ENCODE results near the gene ZIC2.
"Not testable (repeated sequence)": the region's sequence is repeated elsewhere in the genome, so short reads cannot be mapped to it uniquely, and the experiment has no call there.

ZIC2 gene

DNA sequence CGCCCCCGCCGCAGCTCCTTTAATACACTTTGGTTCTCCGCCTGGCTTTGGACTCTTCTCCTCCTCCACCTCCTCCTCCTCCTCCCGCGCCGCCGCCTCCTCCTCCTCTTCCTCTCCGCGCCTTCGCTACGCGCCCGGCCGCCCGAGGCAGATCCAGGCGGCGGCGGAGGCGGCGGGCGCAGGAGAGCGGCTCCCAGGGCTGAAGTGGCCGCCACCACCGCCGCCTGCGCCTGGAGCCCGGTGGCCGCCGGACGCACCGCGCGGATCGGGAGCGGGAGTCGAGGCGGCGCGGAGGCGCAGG, at the start of gene ZIC2:
ZIC2 (plus strand) TSS at position 50 of the 301 bp plus-strand sequence. CDS start 281 bp downstream, outside the sequence.
- DNase-seq (ENCODE audit: low read depth in 1 of 2, low spot score in 1 of 2), result no peak

DNA sequence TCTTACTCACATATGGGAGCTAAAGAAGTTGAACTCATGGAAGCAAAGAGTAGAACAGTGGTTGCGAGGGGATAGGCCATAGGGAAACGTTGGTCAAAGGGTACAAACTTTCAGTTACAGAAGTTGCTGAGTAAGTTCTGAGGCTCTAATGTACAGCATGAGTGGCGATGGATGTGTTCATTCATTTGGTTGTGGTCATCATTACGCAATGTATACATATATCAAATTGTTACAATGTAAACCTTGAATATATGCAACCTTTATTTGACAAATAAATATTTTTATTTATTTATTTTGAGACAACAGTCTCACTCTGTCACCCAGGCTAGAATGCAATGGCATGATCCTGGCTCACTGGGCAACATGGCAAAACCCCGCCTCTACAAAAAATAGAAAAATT, 48.7 kb upstream of the ZIC2 start:
- no peak for DNase-seq (ENCODE audit: low read depth in 1 of 2, low spot score in 1 of 2)

DNA sequence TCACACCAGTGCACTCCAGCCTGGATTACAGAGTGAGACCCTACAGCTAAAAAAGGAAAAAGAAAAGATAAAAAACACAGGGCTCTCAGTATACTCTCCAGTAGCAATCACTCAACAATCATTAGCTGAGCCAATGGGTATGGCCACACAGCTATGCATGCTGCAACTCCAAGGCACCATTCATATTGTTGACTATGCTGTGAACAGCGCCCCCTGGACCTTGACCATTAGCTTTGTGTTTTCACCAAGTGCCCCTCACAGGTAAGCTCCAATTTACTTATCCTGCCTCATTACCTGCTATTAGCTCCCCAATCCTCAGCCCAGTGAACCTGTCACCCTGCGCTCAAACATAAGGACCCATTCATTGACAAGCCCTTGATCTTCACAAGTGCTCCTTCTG, 45.8 kb upstream of the ZIC2 start:
- DNase-seq (ENCODE audit: low read depth in 1 of 2, low spot score in 1 of 2), result no peak

DNA sequence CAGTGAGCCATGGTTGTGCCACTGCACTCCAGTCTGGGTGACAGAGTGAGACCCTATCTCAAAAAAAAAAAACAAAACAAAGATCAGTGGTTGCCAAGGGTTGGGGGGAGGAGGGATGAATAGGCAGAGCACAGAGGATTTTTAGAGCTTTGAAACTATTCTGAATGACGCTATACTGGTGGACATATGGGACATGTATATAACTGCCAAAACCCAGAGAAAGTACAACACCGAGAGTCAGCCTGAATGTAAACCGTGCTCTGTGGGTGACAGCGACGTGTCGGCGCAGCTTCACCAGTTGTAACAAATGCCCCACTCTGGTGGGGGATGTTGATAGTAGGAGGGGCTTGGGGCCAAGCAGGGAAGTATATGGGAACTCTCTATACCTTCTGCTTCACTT, 42.9 kb upstream of the ZIC2 start:
- DNase-seq (ENCODE audit: low read depth in 1 of 2, low spot score in 1 of 2), result no peak

DNA sequence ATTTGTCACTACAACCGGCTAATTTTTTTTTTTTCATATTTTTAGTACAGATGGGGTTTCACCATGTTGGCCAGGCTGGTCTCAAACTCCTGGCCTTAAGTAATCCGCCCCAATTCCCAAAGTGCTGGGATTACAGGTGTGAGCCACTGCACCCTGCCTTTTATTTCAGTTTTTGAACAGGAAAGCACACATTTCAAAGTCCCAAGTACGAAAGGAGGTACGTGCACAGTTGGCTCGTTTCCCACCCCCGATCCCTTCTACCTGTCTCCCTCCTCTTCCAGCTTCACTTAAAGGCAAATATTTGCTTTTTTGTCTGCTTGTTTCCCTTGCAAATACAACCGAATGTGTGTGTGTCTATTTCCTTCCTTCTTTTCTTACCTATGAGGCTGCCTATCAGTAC, 40.5 kb upstream of the ZIC2 start:
- no peak for DNase-seq (ENCODE audit: low read depth in 1 of 2, low spot score in 1 of 2)

DNA sequence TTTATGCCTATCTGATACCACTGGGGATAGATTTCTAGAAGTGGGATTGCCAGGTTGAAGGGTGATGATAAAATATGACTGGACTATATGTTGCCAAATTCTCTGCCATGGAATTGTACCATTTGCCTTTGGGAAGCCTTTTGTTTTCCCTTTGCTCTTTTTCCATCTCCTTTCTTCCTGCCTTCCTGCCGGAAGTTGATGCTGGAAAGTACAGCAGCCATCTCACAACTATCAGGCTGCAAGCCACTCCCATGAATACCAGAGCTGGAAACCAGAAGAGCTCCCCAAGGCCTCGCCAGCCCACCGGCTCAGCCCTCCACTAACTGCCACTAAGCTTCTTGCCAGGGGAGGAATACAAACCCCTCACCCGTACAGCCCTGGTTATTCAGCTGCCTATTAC, 39.7 kb upstream of the ZIC2 start:
- DNase-seq (ENCODE audit: low read depth in 1 of 2, low spot score in 1 of 2), result no peak

DNA sequence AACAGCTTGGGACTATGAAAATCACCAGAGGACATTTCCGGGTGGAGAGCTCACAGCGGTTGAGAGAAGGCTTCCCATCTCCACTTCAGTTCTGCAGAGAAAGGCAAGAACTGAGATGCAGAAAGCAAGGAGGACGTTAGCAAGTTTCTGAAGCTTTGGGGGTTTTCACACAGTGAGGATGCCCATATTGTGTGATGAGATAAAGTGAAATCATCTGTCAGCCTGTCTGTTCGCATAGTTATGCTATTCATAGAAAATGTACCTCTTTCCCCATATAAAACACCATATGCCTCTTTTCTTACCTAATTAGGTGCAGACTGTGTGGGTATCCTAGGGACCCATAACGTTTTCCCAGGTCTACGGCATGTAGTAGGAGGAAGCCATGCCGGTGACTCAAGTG, 37.5 kb upstream of the ZIC2 start:
- DNase-seq (ENCODE audit: low read depth in 1 of 2, low spot score in 1 of 2), result no peak

DNA sequence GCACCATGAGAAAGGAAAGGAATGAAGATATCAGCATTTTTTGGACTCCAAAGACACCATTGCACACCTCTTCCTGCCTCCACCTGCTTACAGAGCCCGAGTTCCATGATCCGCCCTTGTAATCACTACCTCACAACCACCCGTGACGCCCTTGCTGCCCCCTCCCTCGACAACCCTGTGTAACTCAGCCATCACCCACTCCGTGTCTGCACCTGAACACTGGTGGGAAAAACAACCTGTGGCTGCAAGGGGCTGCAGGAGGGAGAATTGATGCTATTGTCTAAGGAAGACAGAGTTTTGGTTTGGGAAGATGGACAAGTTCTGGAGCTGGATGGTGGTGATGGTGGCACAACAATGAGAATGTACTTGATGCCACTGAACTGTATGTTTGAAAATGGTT, 37.0 kb upstream of the ZIC2 start:
- DNase-seq (ENCODE audit: low read depth in 1 of 2, low spot score in 1 of 2), result no peak

DNA sequence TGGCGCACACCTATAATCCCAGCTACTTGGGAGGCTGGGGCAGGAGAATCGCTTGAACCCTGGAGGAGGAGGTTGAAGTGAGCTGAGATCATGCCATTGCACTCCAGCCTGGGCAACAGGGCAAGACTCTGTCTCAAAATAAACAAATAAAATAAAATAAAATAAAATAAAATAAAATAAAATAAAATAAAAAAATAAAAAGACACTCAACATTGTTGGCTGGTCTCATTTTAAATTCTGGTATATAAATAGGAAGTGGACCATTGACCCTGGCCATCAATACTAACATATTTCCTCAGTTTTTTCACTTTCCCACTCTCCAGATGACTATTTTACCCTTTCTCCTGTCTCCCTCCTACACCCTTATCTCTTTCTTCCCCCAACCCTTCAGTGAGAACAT, 36.1 kb upstream of the ZIC2 start:
- not testable (repeated sequence) for DNase-seq (ENCODE audit: low read depth in 1 of 2, low spot score in 1 of 2)

DNA sequence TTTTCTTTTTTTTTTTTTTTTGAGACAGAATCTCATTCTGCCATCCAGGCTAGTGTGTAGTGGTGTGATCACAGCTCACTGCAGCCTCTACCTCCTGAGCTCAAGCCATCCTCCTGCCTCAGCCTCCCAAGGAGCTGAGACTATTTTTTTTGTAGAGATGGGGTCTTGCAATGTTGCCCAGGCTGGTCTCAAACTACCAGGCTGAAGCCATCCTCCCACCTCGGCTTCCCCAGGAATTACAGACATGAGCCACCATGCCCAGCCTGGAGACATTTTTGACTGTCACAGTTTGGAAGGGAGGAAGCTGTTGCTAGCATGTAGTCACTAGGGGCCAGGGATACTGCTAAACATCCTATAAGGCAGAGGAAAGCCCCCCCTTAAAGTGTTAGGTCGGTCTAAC, 33.9 kb upstream of the ZIC2 start:
- no peak for DNase-seq (ENCODE audit: low read depth in 1 of 2, low spot score in 1 of 2)

DNA sequence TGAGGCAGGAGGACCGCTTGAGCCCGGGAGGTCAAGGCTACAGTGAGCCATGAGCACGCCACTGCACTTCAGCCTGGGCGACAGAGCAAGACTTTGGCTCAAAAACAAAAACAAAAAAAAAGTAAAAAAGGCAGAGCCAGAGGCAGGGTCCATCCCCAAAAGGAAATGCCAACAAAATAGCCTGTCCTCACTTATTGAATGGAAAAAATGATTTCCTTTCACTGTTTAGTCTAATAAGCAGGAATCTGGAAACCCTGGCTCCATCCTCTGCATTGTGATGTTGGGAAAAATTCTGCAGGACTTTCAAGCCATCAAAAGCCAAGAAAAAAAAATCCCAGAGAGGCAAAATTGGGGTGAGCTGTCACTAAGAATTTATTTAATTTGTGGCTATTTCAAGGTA, 33.2 kb upstream of the ZIC2 start:
- no peak for DNase-seq (ENCODE audit: low read depth in 1 of 2, low spot score in 1 of 2)

DNA sequence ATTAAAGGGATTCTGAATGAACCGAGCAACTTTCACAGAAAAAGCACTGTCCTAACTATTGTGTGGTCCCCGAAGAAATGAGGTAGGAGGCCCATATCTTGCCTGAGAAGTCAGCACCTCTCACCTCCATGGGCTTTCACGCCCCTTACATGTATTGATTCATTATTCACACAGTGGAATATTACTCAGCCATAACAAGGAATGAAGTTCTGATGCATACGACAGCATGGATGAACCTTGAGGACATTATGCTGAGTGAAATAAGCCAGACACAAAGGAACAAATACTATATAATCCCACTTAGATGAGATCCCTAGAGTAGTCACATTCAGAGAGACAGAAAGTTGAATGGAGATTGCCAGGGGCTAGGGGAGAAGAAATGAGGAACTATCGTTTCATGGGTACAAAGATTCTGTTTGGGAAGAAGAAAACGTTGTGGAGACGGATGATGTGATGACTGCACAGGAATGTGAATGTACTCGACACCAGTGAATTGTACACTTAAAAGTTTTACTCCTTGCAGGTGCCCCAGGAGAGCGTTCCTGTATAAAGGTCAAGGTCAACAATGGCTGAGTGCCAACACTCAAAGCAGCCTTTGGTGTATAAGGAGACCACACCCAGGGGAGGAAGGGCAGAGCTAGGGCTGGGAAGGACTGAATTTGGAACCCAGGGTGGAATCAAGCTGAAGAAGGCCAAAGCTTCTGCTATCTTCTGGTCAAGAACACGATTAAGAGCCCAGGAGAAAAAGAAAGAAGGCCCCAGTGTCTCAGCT, 32.5 kb upstream of the ZIC2 start:
- DNase-seq (ENCODE audit: low read depth in 1 of 2, low spot score in 1 of 2), result no peak

DNA sequence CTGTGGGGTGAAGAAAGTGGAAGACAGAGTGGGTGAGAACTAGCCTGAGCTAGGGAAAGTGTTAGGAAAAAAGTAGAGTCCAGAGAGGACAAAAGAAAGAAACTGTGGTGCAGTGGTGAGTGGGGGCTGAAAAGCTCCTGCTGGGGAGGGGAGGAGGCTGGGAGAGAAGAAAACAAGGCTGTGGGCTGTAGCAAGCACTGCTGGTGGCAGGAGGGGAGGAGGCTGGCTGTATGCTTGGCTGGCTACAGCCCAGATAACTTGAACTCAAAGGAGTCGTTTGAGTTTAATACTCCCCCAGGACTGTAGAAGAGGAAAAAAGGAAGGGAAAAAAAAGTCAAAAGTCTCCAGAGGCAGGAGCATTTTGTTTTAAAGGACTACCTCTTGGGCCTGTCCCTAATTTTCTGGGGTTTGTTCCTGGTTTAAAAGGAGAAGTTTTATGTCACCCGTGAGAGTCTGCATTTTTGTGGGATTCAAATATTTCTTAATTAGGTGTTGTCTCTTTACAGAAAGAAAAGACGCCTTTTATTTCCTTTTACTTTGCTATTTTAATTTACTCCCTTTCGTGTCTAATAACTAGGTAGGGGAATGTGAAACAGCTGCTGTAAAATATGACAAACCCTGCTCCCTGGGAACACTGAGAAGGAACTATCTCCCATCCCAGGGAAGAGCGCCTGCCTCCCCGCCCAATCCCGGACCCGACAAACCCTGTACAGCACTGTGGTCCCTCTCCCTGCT, 31.7 kb upstream of the ZIC2 start:
- no peak for DNase-seq (ENCODE audit: low read depth in 1 of 2, low spot score in 1 of 2)

DNA sequence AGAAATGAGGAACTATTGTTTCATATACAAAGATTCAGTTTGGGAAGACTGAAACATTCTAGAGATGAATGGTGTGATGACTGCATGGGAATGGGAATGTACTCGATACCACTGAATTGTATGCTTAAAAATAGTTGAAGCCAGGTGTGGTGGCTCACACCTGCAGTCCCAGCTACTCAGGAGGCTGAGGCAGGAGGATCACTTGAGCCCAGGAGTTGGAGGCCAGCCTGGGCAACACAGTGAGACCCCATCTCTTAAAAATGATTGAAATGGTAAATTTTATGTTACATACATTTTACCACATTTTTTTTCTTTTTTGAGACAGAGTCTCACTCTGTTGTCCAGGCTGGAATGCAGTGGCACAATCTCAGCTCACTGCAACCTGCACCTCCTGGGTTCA, 29.9 kb upstream of the ZIC2 start:
- DNase-seq (ENCODE audit: low read depth in 1 of 2, low spot score in 1 of 2), result not testable (repeated sequence)

DNA sequence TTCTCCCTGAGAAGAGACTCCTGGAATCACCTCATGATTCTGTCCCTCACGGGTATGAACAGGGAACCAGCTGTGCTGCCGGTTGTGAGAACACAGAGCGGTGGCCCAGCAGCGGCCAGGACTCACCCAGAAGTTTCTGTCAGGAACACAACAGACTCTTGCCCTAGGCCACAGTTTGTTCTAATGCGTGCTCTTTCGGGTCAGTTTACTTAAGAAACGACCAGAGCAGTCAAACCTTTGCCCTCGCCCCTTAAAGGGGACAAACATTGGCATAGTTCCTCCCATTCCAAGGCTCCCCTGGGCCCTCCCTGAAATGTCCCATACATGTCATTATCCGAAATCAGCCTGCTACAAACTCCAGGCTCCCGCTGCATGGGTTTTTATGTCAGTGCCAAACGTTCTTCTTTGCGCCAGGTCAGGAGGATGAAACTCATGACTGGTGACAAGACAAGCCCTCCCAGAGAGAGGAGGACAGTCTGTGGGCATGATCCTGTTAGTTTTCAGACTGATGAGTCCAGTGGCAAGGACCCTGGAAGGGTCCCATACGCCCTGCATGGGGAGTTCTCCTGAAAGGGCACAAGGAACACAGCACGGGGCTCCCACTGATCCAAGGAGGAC, 28.3 kb upstream of the ZIC2 start:
- no peak for DNase-seq (ENCODE audit: low read depth in 1 of 2, low spot score in 1 of 2)

DNA sequence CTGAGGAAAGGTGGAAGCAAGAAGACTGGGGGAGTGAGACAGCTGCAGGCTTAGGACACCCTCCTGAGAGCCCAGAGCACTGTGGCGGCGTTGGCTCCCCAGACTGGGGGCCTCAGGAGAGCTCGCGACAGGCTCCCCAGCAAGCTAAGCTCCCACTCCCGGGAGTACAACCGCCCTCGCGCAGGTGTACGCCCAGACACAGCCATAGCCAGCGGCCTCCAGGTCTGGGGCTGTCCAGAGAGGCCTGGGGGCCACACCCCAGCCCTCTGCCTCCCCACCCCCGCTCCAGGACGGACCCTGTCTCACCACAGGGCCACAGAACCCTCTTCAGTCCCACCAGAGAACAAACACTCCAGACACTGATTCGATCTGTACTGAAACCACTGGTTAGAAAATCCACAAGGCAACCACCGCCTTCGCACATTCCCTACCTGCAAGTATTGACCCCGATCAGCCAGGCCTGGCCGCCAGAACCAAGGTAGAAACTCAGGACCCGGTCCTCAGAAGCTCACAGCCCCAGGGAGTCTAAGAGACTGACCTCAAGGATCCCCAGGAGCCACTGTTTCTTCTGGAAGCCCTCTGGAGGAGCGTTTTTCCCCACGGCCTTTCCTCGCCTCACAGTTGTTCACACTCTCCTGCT, 26.4 kb upstream of the ZIC2 start:
- DNase-seq (ENCODE audit: low read depth in 1 of 2, low spot score in 1 of 2), result no peak

DNA sequence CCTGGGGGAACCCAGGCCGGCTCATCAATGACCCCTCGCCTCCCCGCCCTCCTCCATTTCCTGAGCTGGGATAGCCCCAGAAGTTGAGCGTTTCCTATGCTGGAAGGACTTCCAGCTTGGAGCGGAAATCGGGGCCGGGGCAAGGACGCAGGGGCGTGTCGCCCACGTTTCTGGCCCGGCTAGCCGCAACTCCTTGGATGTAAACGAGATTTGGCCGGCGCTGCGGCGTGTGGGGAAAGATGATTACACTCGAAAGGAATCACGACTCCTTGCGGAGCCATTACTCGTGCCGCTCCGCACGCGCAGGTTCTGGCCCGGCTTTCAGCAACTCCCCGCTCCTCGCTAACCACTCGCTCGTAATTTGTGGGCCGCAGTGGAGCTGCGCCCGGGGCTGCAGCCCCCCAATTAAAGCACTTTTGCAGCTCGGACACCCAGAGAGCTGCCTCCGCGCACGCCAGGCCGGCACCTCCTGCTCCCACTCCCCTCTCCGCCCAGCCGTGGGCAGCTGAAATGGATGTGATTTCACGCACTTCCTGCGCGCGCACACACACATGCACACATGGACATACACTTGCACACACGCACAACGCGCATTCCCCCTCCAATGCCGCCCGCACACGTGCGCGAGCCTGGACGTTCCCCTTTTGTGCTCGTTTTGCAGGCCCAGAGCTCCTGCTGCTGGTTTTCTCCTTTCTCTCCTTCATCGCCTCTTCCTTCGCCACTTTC, 25.7 kb upstream of the ZIC2 start:
- no peak for DNase-seq (ENCODE audit: low read depth in 1 of 2, low spot score in 1 of 2)

DNA sequence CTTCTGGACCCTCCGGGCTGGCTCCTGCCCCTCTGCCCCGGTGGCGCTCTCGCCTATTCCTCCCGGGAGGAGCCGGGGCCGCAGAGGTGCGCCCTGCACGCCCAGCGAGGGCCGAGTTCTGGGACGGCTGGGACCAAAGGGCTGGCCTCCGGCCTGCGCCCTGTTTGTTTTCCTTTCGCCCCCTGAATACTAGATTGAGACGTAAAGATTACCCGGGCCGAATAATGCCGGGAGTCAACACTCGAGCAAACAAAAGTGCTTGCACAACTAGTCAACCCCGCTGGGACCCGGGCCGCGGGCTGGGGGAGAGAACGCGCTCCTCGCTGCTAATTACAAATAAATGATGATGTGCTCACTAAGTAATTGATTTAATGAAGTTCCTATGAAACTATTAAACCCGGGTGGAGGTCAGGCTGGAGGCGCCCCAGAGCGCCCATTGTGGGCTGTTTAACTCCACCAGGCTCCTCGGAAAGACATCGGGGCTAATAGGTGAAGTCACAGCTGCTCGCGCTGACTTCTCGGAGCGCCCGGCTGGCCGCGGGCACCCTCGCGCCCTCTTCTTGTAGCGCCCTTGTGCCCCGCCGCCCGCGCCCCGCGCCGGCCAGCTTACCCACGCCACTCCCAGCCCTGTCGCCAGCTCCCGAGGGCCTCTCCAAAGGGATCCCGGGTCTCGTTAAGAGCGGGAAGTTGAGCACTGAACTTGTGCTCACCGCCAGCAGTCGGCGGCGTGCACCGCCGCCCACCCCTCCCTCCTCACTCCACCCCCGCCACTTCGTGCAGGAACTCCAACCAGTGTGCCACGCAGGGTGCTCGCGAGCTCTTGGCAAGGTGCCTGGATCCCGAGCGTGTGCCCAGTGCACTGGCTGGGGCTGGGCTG, 24.9 kb upstream of the ZIC2 start:
- no peak for DNase-seq (ENCODE audit: low read depth in 1 of 2, low spot score in 1 of 2)

DNA sequence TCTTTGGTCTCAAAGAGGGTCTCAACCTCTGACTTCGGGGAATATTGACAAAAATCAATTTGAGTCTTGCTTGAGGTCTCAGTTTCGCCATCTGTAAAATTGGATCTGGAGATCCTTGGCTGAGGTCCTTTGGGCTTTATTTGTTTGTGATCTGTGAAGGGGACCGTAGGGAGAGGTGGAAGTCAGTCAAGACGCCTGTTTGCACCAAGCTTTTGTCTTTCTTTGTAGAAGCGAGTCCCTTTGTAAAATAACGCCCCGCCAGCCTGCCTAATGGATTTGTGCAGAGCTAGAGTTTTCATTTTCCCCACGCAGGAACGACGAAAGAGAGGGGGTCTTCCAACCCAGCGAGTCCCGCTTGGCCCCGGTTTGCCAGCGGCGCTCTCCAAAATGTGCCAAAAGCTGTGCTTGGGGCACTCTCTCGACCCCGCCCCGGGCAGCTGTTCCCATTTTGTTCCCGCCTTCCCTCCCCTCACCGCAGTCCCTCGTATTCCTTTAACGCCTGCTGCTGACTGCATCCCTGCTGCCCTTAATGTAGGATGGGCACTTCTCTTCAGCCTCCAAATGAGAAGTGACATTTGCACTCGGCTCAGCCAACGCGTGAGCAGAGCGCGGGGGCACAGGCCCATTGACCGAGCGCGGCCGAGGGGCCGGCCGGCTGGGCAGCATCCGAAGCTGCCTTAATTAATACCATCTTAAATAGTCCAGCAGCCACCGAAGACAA, 23.0 kb upstream of the ZIC2 start:
- DNase-seq (ENCODE audit: low read depth in 1 of 2, low spot score in 1 of 2), result no peak

DNA sequence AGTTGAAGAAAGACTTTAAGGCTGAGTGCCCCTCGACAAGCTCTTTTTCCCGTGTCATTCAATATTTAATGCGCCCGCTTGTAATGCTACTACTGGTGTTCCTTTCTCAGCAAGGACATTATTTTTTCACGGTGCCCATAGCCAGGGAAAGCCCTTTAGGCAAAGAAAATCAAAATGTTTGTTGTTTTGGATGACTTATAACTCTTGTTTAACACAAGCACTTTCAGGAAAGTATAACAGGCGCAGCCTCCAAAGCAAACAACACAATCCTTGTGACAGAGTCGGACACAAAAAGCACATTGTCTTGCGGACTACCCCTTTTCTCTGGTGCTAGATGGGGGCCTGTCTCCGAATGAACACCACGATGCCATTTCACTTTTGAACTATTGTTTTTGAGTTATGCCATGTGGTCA, 22.5 kb upstream of the ZIC2 start:
- DNase-seq (ENCODE audit: low read depth in 1 of 2, low spot score in 1 of 2), result no peak
